IPS-11a (cell line): ENCODE measurements around the gene ZNF513.
A peak's percentile ranks its signal among the peaks of the same experiment; 100 is the strongest.
"Not testable (repeated sequence)": the region's sequence is repeated elsewhere in the genome, so short reads cannot be mapped to it uniquely, and the experiment has no call there.

ENCODE experiments used
- H3K4me3 ChIP-seq: one replicate; pipeline ENCODE4 v1.5.1; 2013; ENCODE audit warnings: low read depth, low read length, control low read depth

Gene ZNF513

DNA sequence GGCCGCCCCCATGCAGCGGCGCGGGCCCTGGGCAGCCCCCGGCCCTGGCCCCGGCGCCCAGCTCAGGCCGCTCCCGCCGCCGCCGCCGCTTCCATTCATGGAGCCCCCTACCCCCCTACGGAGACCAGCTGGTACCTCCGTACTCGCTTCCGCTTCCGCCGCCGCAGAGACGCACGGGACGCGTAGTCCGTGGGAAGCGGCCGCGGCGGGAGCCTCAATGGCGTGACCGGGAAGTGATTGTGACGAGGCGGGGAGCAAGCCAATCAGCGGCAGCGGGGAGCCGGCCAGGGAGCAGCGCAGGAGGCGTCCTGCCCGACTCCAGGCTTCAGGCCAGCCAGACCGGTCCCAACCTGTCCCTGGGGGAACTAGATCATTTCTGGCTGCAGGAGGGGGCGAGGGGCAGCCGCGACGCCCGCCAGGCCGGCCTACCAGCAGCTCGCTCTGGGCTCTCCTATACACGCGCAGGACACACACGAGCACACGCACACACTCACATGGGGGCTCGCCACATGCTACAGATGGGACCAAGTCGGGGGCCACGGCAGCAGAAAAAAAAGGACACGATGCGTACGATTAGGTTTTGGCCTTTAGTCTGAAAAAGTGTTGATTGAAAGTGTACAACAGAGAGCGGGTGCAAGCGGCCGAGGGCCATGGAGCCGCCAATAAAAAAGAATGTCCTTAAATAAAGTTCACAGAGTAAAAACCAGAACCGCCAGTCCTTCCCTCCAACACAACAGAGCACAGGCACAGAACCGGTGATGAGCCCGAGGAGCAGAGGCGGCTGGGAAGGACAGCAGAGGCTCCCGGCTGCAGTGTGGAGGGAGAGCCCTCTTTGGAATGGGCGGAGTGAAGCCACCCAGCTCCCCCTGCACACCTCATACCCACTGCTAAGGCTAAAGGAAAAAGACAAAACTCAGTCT is at the start of gene ZNF513:
Gene ZNF513, minus strand, starts transcription at position 109 of the 920 bp plus-strand sequence. CDS start 208 bp downstream, outside the sequence.
- peak within 1 kb of the TSS; percentile 84 for H3K4me3 ChIP-seq

DNA sequence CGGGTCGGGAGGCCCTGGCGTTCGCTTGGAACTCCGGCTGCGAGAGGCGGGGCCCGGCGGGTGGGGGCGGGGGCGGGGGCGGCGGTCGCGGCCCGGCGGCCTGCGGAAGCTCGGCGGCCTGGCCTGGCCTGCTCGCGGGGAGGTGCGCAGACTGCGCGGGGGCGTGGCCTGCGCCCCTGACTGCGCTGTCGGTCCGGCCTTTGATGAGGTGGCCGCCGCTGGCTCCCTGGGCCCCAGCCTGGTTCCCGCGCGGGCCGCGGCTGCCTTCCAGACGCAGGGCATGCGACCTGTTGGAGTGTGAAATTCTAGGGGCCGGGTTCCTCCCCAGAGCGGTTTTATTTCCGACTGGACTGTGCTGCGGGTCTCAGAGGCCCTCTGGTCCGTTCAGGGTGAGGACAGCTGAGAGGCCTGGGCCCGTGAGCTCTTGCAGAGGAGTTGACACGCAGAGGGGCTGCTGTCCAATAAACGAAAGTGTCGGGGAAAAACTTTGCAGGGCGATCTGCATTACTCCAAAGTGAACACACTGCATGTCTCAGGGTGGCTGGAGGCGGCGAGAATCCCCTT is 48.5 kb upstream of the ZNF513 start:
- peak overlapping the region; percentile 78 for H3K4me3 ChIP-seq

GRCh38 chr2:27428213-27428977 is 47.9 kb upstream of the ZNF513 start, which contains the start of gene NRBP1:
TSS of gene NRBP1 (plus strand) at chr2:27428631. CDS start at chr2:27433274, 4,643 bp downstream.
- peak within 1 kb of the TSS; percentile 78 for H3K4me3 ChIP-seq

DNA sequence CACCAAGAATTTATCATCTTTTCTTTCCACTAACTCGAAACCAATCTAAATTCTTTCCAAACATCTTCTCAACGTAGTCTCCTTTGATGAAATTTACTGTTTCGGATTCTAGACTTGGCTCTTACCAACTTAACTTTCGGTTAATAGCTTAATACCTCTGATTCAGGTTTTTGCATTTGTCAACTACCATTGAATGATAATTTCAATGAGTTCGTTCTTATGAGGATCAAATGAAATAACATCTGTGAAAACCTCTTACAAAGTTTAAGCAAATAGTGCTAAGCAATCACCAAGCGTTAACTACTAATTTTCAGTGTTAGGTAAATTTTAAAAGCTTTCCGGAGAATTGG is 47.3 kb upstream of the ZNF513 start:
- H3K4me3 ChIP-seq: peak overlapping the region; percentile 78

DNA sequence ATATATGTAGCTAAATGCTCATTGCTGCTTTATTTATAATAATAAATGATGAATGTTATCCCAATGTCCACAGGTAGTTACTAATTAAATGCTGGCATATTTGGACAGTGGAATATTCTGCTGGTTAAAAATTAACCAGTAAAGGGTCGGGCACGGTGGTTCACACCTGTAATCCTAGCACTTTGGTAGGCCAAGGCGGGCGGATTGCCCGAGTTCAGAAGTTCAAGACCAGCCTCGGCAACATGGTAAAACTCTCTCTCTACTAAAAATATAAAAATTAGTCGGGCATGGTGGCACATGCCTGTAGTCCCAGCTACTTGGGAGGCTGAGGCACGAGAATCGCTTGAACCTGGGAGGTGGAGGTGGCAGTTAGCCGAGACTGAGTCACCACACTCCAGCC is 44.5 kb upstream of the ZNF513 start:
- H3K4me3 ChIP-seq: not testable (repeated sequence)

DNA sequence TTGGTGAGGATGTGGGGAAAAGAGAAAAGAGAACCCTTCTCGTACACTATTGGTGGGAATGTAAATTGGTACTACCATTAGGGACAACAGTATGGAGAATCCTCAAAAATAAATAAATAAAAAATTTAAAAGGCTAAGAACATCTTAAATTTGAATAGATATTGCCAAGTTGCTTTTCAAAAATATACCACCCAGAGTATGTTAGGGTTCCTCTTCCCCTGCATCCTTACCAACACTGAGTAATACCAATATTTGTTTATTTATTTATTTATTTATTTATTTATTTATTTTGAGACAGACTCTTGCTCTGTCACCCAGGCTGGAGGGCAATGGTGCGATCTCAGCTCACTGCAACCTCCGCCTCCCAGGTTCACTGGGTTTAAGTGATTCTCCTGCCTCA is 42.4 kb upstream of the ZNF513 start:
- H3K4me3 ChIP-seq: no peak overlapping the region

GRCh38 chr2:27421660-27422250 is 41.2 kb upstream of the ZNF513 start:
- H3K4me3 ChIP-seq: no peak overlapping the region

DNA sequence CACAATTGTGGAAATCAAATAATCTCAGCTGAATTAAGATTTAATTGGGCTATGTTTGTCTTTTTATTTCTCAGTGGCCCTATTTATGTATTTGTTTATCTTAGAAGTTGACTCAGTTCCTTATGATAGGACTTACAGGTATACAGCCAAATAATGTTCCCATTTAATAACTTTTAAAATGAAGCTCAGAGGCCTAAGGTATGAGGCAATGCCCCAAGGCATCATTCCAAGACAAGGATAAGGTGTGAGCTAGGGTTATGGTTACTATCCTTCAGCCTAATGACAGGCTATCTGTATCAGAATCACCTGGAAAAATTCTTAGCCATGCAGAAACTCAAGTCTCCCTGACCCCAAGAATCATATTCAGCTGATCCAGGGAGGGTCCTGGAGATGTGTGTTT is 40.5 kb upstream of the ZNF513 start:
- H3K4me3 ChIP-seq: no peak overlapping the region

DNA sequence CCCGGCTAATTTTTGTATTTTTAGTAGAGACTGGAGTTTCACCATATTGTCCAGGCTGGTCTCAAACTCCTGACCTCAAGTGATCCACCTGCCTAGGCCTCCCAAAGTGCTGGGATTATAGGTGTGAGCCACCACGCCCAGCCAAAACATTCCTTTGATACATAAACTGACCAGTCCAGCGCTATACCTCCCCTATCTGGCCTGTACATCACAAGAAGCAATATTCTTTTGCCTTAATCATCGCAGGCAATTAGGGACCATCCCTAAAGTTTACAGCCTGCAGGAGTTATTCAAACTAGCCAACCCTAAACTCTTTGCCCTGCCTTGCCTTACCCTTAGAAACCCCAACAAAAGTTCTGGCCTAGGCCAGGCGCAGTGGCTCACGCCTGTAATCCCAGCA is 35.6 kb upstream of the ZNF513 start:
- no peak overlapping the region for H3K4me3 ChIP-seq

DNA sequence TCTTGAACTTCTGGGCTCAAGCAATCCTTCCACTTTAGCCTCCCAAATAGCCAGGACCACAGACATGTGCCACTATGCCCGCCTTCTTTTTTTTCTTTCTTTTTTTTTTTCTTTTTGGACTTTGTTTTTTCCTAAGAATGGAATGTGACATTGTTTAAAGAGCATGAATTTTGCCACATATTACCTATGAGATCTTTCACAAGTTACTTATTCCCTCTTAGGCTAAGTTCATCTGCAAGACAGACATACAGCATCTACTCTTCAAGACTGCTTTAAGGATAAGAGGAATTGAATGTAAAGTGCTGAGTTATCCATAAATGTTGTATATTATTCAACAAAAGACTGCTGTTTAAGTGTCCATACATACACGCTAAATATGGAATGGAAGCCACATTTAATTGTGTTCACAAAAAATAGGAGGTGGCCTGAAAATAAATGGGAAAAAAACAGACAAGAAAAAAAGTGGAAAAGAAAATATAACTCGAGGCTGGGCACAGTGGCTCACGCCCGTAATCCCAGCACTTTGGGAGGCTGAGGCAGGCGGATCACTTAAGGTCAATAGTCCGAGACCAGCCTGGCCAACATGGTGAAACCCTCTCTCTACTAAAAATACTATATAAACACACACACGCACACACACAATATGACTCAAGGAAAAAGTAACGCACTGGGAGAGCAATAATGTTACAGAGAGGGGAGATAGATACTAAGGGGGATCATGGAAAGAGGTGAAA is 32.1 kb upstream of the ZNF513 start:
- no peak overlapping the region for H3K4me3 ChIP-seq

GRCh38 chr2:27409321-27410073 is 29.0 kb upstream of the ZNF513 start, which contains the start of gene PPM1G:
TSS of gene PPM1G (minus strand) at chr2:27409591. CDS start at chr2:27409422, 169 bp downstream.
- H3K4me3 ChIP-seq: peak within 1 kb of the TSS; percentile 97

- H3K4me3 ChIP-seq: peak overlapping the region; percentile 97
These were observed 28.2 kb upstream of the ZNF513 start for GRCh38 chr2:27408601-27409320.

- peak overlapping the region; percentile 97 for H3K4me3 ChIP-seq
These were observed 27.4 kb upstream of the ZNF513 start for GRCh38 chr2:27407798-27408491.

DNA sequence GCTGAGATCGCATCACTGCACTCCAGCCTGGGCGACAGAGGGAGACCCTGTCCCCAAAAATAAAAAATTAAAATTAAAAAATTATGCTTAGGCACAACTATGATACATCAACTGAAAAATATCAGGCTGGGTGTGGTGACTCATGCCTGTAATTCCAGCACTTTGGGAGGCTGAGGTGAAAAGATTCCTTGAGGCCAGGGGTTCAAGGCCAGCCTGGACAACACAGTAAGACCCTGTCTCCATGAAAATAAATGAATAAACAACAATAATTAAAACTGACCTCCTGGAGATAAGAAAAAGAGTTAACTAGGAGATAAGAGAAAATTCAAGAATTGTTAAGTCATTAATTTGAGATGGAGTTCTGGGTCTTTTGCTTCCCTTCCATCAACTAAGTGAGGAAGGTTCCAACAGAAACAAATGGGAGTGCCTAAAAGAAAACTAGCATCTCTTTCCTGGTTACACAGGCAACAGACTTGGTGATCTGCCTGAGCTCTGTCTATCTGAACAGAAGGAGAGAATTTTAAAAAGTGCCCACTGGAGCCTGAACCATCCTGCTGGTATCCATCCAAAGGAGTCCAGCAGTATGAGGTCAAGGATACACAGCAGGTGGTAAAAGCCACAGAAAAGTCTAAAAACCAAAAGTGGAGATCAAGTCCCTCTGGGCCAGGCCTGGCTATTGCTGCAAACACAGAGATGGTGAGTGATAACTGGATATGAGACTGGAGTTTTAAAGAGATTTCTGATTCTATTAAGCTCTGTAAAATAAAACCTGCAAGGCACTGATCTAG is 20.0 kb upstream of the ZNF513 start:
- H3K4me3 ChIP-seq: no peak overlapping the region

GRCh38 chr2:27398962-27399361 is 18.4 kb upstream of the ZNF513 start:
- no peak overlapping the region for H3K4me3 ChIP-seq

GRCh38 chr2:27393225-27393624 is 12.7 kb upstream of the ZNF513 start:
- H3K4me3 ChIP-seq: no peak overlapping the region

- no peak overlapping the region for H3K4me3 ChIP-seq
These were observed 10.5 kb upstream of the ZNF513 start for GRCh38 chr2:27390822-27391679.
